CD4-positive, alpha-beta T cell treated with Interleukin-1 beta for 1 hour (primary cell): Measurements from ENCODE around the gene YIPF4.
A peak's percentile ranks its signal among the peaks of the same experiment; 100 is the strongest.
"Not testable (repeated sequence)": the region's sequence is repeated elsewhere in the genome, so short reads cannot be mapped to it uniquely, and the experiment has no call there.

Experiments
- DNase-seq, 2 donors: peaks; one replicate each; pipeline ENCODE4 v3.0.0-alpha.2; 2020 to 2022

Gene YIPF4

GRCh38 chr2:32277674-32278477 lies at the start of gene YIPF4:
YIPF4 (plus strand) TSS chr2:32277904; CDS start chr2:32278156, 252 bp downstream.
- peak; percentile 91 to 95 for DNase-seq

GRCh38 chr2:32228181-32228580 lies 49.5 kb upstream of the YIPF4 start:
- no peak for DNase-seq

GRCh38 chr2:32229635-32230034 lies 48.1 kb upstream of the YIPF4 start:
- no peak for DNase-seq

- no peak for DNase-seq
Measured at GRCh38 chr2:32231959-32232358, 45.7 kb upstream of the YIPF4 start.

- no peak for DNase-seq
Measured at GRCh38 chr2:32235315-32235714, 42.4 kb upstream of the YIPF4 start.

GRCh38 chr2:32237488-32237887 lies 40.2 kb upstream of the YIPF4 start:
- DNase-seq, result no peak

- no peak for DNase-seq
Measured at GRCh38 chr2:32237996-32238395, 39.7 kb upstream of the YIPF4 start.

GRCh38 chr2:32242331-32242730 lies 35.4 kb upstream of the YIPF4 start:
- no peak for DNase-seq

- DNase-seq, result no peak
Measured at GRCh38 chr2:32246911-32247310, 30.8 kb upstream of the YIPF4 start.

- DNase-seq, result no peak
Measured at GRCh38 chr2:32248299-32248698, 29.4 kb upstream of the YIPF4 start.

GRCh38 chr2:32249731-32250236 lies 27.9 kb upstream of the YIPF4 start:
- no peak for DNase-seq

- DNase-seq, result no peak
Measured at GRCh38 chr2:32250290-32250689, 27.4 kb upstream of the YIPF4 start.

GRCh38 chr2:32258242-32258641 lies 19.5 kb upstream of the YIPF4 start:
- no peak for DNase-seq

- no peak for DNase-seq
Measured at GRCh38 chr2:32260376-32260775, 17.3 kb upstream of the YIPF4 start.

- peak in 1 of 2 donors; percentile 43 for DNase-seq
Measured at GRCh38 chr2:32262105-32262504, 15.6 kb upstream of the YIPF4 start.

GRCh38 chr2:32264422-32265105 lies 13.1 kb upstream of the YIPF4 start, which contains the start of gene NLRC4:
NLRC4 (minus strand) TSS chr2:32264886; CDS start chr2:32256775, 8,111 bp downstream.
- peak in 1 of 2 donors; percentile 23 for DNase-seq

- no peak for DNase-seq
Measured at GRCh38 chr2:32271063-32271462, 6.6 kb upstream of the YIPF4 start.

GRCh38 chr2:32272279-32272678 lies 5.4 kb upstream of the YIPF4 start:
- no peak for DNase-seq

GRCh38 chr2:32274289-32274688 lies 3.4 kb upstream of the YIPF4 start:
- DNase-seq, result no peak

- DNase-seq, result not testable (repeated sequence)
Measured at GRCh38 chr2:32275790-32276189, 1.9 kb upstream of the YIPF4 start.

- DNase-seq, result no peak
Measured at GRCh38 chr2:32277363-32277673, 386 bp upstream of the YIPF4 start.

GRCh38 chr2:32278478-32278853 lies 762 bp downstream of the YIPF4 start:
- DNase-seq, result no peak

GRCh38 chr2:32284321-32284720 lies 6.6 kb downstream of the YIPF4 start:
- peak in 1 of 2 donors; percentile 28 for DNase-seq
